SK-N-SH (cell line): ENCODE measurements around the gene MED27. TPM values are rescaled to one million over a fixed set of nuclear protein-coding genes. Genes with fewer than 3 reads are reported as not detected.

Experiments used
- CTCF ChIA-PET: fragments of 300-600, 350-600 bp; formaldehyde crosslinking; extraction: SDS; loops from one replicate; lab custom pipeline; 2021; lab: Yijun Ruan, JAX
- POLR2A ChIA-PET: fragments of 350-600 bp; sonication (Branson Sonifier 250); formaldehyde crosslinking; extraction: SDS; loops from one replicate; lab custom pipeline; 2020; ENCODE audit warnings: antibody characterized with exemption, inconsistent platforms; lab: Yijun Ruan, JAX
- DNase-seq: peaks from one replicate; pipeline ENCODE4 v3.0.0; 2012
- H2AFZ ChIP-seq: fragments of 200-600 bp; sonication (generic); 2 replicates; pipeline ENCODE4 v1.8.1; 2016; ENCODE audit warnings: antibody characterized with exemption, mild to moderate bottlenecking, low read depth
- H3F3A ChIP-seq: fragments of 200-600 bp; sonication (generic); replicated peaks from 2 replicates; pipeline ENCODE3; 2016; ENCODE audit warnings: antibody characterized with exemption, mild to moderate bottlenecking; ENCODE audit not compliant: insufficient read depth
- H3K27ac ChIP-seq, 2 experiments: fragments of 200-500 bp in 1 of 2; fragments of 200-600 bp in 1 of 2; sonication (Bioruptor generic) in 1 of 2; sonication (generic), shearing (Covaris generic) in 1 of 2; 2 replicates each; pipeline versions ENCODE4 v1.5.1 to v1.6.1; 2014 to 2016; ENCODE audit warnings: low read depth in 2 of 2, inconsistent platforms in 1 of 2, low read length in 1 of 2, mild to moderate bottlenecking in 1 of 2, mixed read lengths in 1 of 2
- H3K27me3 ChIP-seq: fragments of 200-600 bp; sonication (generic), shearing (Covaris generic); 2 replicates; pipeline ENCODE4 v1.6.1; 2016; ENCODE audit warnings: mixed run types; ENCODE audit not compliant: insufficient read depth
- H3K36me3 ChIP-seq, 2 experiments: fragments of 200-500 bp in 1 of 2; fragments of 200-600 bp in 1 of 2; sonication (Bioruptor generic) in 1 of 2; sonication (generic) in 1 of 2; replicated peaks in 1 of 2; 2 replicates each; pipeline versions ENCODE3 to v1.5.1; 2014 to 2016; ENCODE audit warnings: low read length in 1 of 2, mild to moderate bottlenecking in 1 of 2; ENCODE audit not compliant: insufficient read depth in 2 of 2, control insufficient read depth in 1 of 2
- H3K4me1 ChIP-seq, 2 experiments: fragments of 200-500 bp in 1 of 2; fragments of 200-600 bp in 1 of 2; sonication (Bioruptor generic) in 1 of 2; sonication (generic), shearing (Covaris generic) in 1 of 2; 2 replicates each; pipeline versions ENCODE4 v1.5.1 to v1.6.1; 2014 to 2016; ENCODE audit warnings: low read depth in 1 of 2, low read length in 1 of 2, mixed run types in 1 of 2; ENCODE audit not compliant: insufficient read depth in 2 of 2, control insufficient read depth in 1 of 2
- H3K4me2 ChIP-seq: fragments of 200-600 bp; sonication (generic), shearing (Covaris generic); 2 replicates; pipeline ENCODE4 v1.6.1; 2017; ENCODE audit warnings: mixed run types
- H3K4me3 ChIP-seq, 2 experiments: fragments of 200-500 bp in 1 of 2; fragments of 200-600 bp in 1 of 2; sonication (Bioruptor generic) in 1 of 2; sonication (generic), shearing (Covaris generic) in 1 of 2; 2 replicates each; pipeline versions ENCODE4 v1.5.1 to v1.8.1; 2014 to 2016; ENCODE audit warnings: low read depth in 2 of 2, inconsistent platforms in 1 of 2, low read length in 1 of 2, mild to moderate bottlenecking in 1 of 2, mixed read lengths in 1 of 2, moderate library complexity in 1 of 2
- H3K79me2 ChIP-seq: fragments of 200-600 bp; sonication (generic); 2 replicates; pipeline ENCODE4 v1.8.1; 2017; ENCODE audit warnings: mild to moderate bottlenecking; ENCODE audit not compliant: insufficient read depth
- H3K9ac ChIP-seq: fragments of 200-600 bp; sonication (generic); 2 replicates; pipeline ENCODE4 v1.6.1; 2017; ENCODE audit warnings: mixed run types
- H3K9me2 ChIP-seq: fragments of 200-600 bp; sonication (generic); 2 replicates; pipeline ENCODE4 v1.6.1; 2017; ENCODE audit warnings: mixed run types
- H3K9me3 ChIP-seq: fragments of 200-600 bp; sonication (generic); 2 replicates; pipeline ENCODE4 v1.6.1; 2017; ENCODE audit warnings: mixed run types, mild to moderate bottlenecking, moderate library complexity
- H4K20me1 ChIP-seq: fragments of 200-600 bp; sonication (generic); 2 replicates; pipeline ENCODE4 v1.6.1; 2017; ENCODE audit warnings: mild to moderate bottlenecking, mixed run types; ENCODE audit not compliant: insufficient read depth
- CHD2 ChIP-seq: fragments of 150-350 bp; IDR thresholded peaks from 2 replicates; pipeline ENCODE4 v1.6.1; 2018; ENCODE audit warnings: low read length; ENCODE audit not compliant: partially characterized antibody
- CTCF ChIP-seq: fragments of 200-600 bp; sonication (generic); IDR thresholded peaks from 2 replicates; pipeline ENCODE4 v1.6.1; 2017; ENCODE audit warnings: antibody characterized with exemption, mild to moderate bottlenecking, moderate library complexity
- EP300 ChIP-seq, 2 experiments: IDR thresholded peaks; 2 replicates each; pipeline versions ENCODE4 v1.4.0 to v1.6.1; 2012; ENCODE audit warnings: borderline replicate concordance in 1 of 2, low read depth in 1 of 2, low read length in 1 of 2
- FOSL2 ChIP-seq: IDR thresholded peaks from 2 replicates; pipeline ENCODE4 v1.4.0; 2012; ENCODE audit warnings: low read depth, mild to moderate bottlenecking, moderate library complexity, borderline replicate concordance
- FOXJ3 ChIP-seq: sonication (generic); formaldehyde crosslinking; IDR thresholded peaks from 2 replicates; pipeline ENCODE4 v1.5.1; 2020; ENCODE audit warnings: mild to moderate bottlenecking, missing genetic modification reagents
- FOXM1 ChIP-seq: IDR thresholded peaks from 2 replicates; pipeline ENCODE4 v1.4.0; 2012; ENCODE audit warnings: low read depth, mild to moderate bottlenecking
- JUND ChIP-seq: IDR thresholded peaks from 2 replicates; pipeline ENCODE4 v1.4.0; 2012
- MAX ChIP-seq: IDR thresholded peaks from 2 replicates; pipeline ENCODE4 v1.4.0; 2012; ENCODE audit warnings: low read depth
- MEF2A ChIP-seq: IDR thresholded peaks from 2 replicates; pipeline ENCODE4 v1.4.0; 2012; ENCODE audit warnings: low read depth, borderline replicate concordance
- MXI1 ChIP-seq: IDR thresholded peaks from 2 replicates; pipeline ENCODE4 v1.6.1; 2012; ENCODE audit warnings: mild to moderate bottlenecking, low read depth, low read length, improper control_type of control experiment
- RCOR1 ChIP-seq: fragments of 150-350 bp; IDR thresholded peaks from 2 replicates; pipeline ENCODE4 v1.6.1; 2017; ENCODE audit warnings: antibody characterized with exemption, low read length
- REST ChIP-seq: IDR thresholded peaks from 2 replicates; pipeline ENCODE4 v1.6.1; 2012; ENCODE audit warnings: mild to moderate bottlenecking, low read depth, low read length, moderate library complexity
- RFX5 ChIP-seq: IDR thresholded peaks from 2 replicates; pipeline ENCODE4 v1.6.1; 2012; ENCODE audit warnings: mild to moderate bottlenecking, improper control_type of control experiment, low read length
- RXRA ChIP-seq: IDR thresholded peaks from 2 replicates; pipeline ENCODE4 v1.4.0; 2012; ENCODE audit warnings: low read depth, mild to moderate bottlenecking, borderline replicate concordance
- SMC3 ChIP-seq: IDR thresholded peaks from 2 replicates; pipeline ENCODE4 v1.6.1; 2012; ENCODE audit warnings: low read depth, low read length, improper control_type of control experiment
- TEAD4 ChIP-seq: IDR thresholded peaks from 2 replicates; pipeline ENCODE4 v1.4.0; 2012; ENCODE audit warnings: mild to moderate bottlenecking, borderline replicate concordance; ENCODE audit not compliant: insufficient read depth
- YY1 ChIP-seq: IDR thresholded peaks from 2 replicates; pipeline ENCODE4 v1.4.0; 2012; ENCODE audit warnings: low read depth, mild to moderate bottlenecking
- ZBTB33 ChIP-seq: IDR thresholded peaks from 2 replicates; pipeline ENCODE4 v1.4.0; 2012; ENCODE audit warnings: low read depth, borderline replicate concordance
- WGBS: methylation state at CpG from one replicate; pipeline ENCODE4 v1.1.6; 2017; ENCODE audit warnings: low lambda C conversion rate; 5-methylcytosine and 5-hydroxymethylcytosine counted together
- polyA plus RNA-seq, 3 experiments: library from polyadenylated mRNA; depleted of rRNA; stranded (reverse); fragments of >200 nt; gene quantifications; 2 replicates each; pipeline ENCODE4 v1.2.3, GENCODE V29; 2012

The MED27 gene
- polyA plus RNA-seq, 1 of the 3 experiments (the other 2 are of a cell fraction): 35.0 TPM

GRCh38 chr9:132094314-132094791 is 14.7 kb upstream of the MED27 start (continued):
- TF ChIP-seq REST (no peak), MXI1 (no peak), MAX (no peak), FOXM1 (0 out of 2 replicates have a peak, but pooled peaks have one; percentile 23), TEAD4 (peak; percentile 70), RCOR1 (peak; percentile 46; the same call in 1 of the 2 replicates)

- H3K9me2 ChIP-seq: no peaks in the 10 kb centered on the region
- H3K4me3 ChIP-seq: no peak overlapping the region
- WGBS: 63% methylated on average over 5 of the region's 5 CpGs
- CTCF ChIA-PET: no interaction called here
- H2AFZ ChIP-seq: no peak overlapping the region
- H3K4me2 ChIP-seq: no peak overlapping the region
- H3K9me3 ChIP-seq: no peaks in the 10 kb centered on the region
- no peak for DNase-seq
- no peaks in the 10 kb centered on the region for H3K36me3 ChIP-seq
- H3K79me2 ChIP-seq: no peaks in the 10 kb centered on the region
- POLR2A ChIA-PET: no interaction called here
- no peak for TF ChIP-seq YY1
- TF ChIP-seq FOSL2: no peak
- TF ChIP-seq FOXM1: no peak
- TF ChIP-seq JUND: no peak
- TF ChIP-seq SMC3: no peak
- TF ChIP-seq RXRA: no peak
- no peak for TF ChIP-seq CTCF
- TF ChIP-seq FOXJ3 (CRISPR knock-in tag): no peak
- no peak for TF ChIP-seq CHD2
- TF ChIP-seq ZBTB33: no peak
- no peak for TF ChIP-seq MEF2A
- TF ChIP-seq RFX5: no peak
- TF ChIP-seq REST: no peak
- no peak for TF ChIP-seq EP300 (IDR thresholded peaks at IDR 0.05; ENCODE audit: borderline replicate concordance in 1 of 2, low read depth in 1 of 2, low read length in 1 of 2)
- H3K27ac ChIP-seq: no peak overlapping the region
- H3K4me1 ChIP-seq: peaks cover 4 to 9% of the 10 kb centered on the region in 2 experiments; a peak in 2 of 4 replicates
- no peak overlapping the region for H3K9ac ChIP-seq
- no peaks in the 10 kb centered on the region for H3K27me3 ChIP-seq
- peaks cover 14% of the 10 kb centered on the region for H3F3A ChIP-seq
- H4K20me1 ChIP-seq: no peaks in the 10 kb centered on the region
These were observed 11.1 kb upstream of the MED27 start for GRCh38 chr9:132090771-132091170.
